NCI-H1417 (cell line): ENCODE data around the gene NUP37.
"Not testable (repeated sequence)": the region's sequence is repeated elsewhere in the genome, so short reads cannot be mapped to it uniquely, and the experiment has no call there.

ENCODE experiments used
- DNase-seq, 3 experiments: peaks; one replicate each; lab custom pipeline; 2025; lab: John Stamatoyannopoulos, UW

Gene NUP37

GRCh38 chr12:102089228-102089835, 30.6 kb downstream of the NUP37 start:
- DNase-seq, result not testable (repeated sequence)

- DNase-seq, result no peak
Measured at GRCh38 chr12:102080842-102081241, 39.1 kb downstream of the NUP37 start.

GRCh38 chr12:102072092-102072491, 47.8 kb downstream of the NUP37 start:
- DNase-seq, result not testable (repeated sequence)

- no peak for DNase-seq
Measured at GRCh38 chr12:102069707-102070106, 50.2 kb downstream of the NUP37 start.

GRCh38 chr12:102067574-102068258, 52.2 kb downstream of the NUP37 start:
- peak in 1 of 3 experiments; percentile 51 for DNase-seq

GRCh38 chr12:102064476-102064875, 55.4 kb downstream of the NUP37 start:
- no peak for DNase-seq

- DNase-seq, result no peak
Measured at GRCh38 chr12:102063069-102063468, 56.8 kb downstream of the NUP37 start.

GRCh38 chr12:102062419-102062806, 57.5 kb downstream of the NUP37 start:
- no peak for DNase-seq

- peak; percentile 95 to 97 (median 96) for DNase-seq
Measured at GRCh38 chr12:102061560-102062418, 58.1 kb downstream of the NUP37 start, which contains the start of gene WASHC3. TSS of gene WASHC3 (minus strand) at chr12:102061991. CDS start at chr12:102061962, 29 bp downstream.

- DNase-seq, result peak; percentile 16 to 62 (median 54)
Measured at GRCh38 chr12:102061096-102061559, 58.8 kb downstream of the NUP37 start.

GRCh38 chr12:102059343-102059742, 60.6 kb downstream of the NUP37 start:
- no peak for DNase-seq

- DNase-seq, result no peak
Measured at GRCh38 chr12:102054345-102054744, 65.6 kb downstream of the NUP37 start.

GRCh38 chr12:102053062-102053349, 66.9 kb downstream of the NUP37 start:
- DNase-seq, result no peak

GRCh38 chr12:102052192-102053061, 67.5 kb downstream of the NUP37 start:
- DNase-seq, result no peak

- DNase-seq, result peak in 1 of 3 experiments; percentile 38
Measured at GRCh38 chr12:102051431-102051965, 68.4 kb downstream of the NUP37 start.

GRCh38 chr12:102050660-102051430, 69.1 kb downstream of the NUP37 start:
- no peak for DNase-seq

- peak in 1 of 3 experiments; percentile 75 for DNase-seq
Measured at GRCh38 chr12:102043928-102044327, 76.0 kb downstream of the NUP37 start.

GRCh38 chr12:102033991-102034745, 85.7 kb downstream of the NUP37 start:
- DNase-seq, result no peak

GRCh38 chr12:102031852-102032251, 88.1 kb downstream of the NUP37 start:
- no peak for DNase-seq

- DNase-seq, result no peak
Measured at GRCh38 chr12:102029141-102029540, 90.8 kb downstream of the NUP37 start.
